Measurements from ENCODE around the gene GHSR.

The GHSR gene

DNA sequence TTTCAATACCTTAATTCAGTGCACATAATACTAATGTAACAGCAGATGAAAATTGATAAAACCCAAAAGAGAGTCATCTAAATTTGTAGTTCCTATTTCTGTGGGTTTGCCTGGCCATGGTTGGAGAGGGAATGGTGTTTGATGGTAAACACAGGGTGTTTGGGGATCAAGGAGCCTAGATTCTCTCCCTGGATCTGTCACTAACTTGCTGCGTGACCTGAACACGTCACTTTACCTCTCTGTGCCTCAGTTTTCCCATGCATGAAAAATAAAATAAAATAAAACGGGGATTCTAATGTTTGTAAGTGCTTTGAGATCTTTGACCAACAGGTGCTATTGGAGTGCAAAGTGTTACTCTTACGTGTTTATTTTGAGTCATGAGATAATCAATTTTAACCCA, 49.8 kb downstream of the GHSR start:
- in situ Hi-C loops (cut with MboI; ENCODE audit: low sequenced_read_pairs, unreplicated experiment): no loop called here
- DNase-seq (ENCODE audit: low spot score): no peak
- TF ChIP-seq, protein P1, sequence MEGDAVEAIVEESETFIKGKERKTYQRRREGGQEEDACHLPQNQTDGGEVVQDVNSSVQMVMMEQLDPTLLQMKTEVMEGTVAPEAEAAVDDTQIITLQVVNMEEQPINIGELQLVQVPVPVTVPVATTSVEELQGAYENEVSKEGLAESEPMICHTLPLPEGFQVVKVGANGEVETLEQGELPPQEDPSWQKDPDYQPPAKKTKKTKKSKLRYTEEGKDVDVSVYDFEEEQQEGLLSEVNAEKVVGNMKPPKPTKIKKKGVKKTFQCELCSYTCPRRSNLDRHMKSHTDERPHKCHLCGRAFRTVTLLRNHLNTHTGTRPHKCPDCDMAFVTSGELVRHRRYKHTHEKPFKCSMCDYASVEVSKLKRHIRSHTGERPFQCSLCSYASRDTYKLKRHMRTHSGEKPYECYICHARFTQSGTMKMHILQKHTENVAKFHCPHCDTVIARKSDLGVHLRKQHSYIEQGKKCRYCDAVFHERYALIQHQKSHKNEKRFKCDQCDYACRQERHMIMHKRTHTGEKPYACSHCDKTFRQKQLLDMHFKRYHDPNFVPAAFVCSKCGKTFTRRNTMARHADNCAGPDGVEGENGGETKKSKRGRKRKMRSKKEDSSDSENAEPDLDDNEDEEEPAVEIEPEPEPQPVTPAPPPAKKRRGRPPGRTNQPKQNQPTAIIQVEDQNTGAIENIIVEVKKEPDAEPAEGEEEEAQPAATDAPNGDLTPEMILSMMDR (IDR thresholded peaks at IDR 0.05; ENCODE audit: borderline replicate concordance, control extremely low read depth, extremely low read depth, insufficient read depth, missing control alignments): no peak

DNA sequence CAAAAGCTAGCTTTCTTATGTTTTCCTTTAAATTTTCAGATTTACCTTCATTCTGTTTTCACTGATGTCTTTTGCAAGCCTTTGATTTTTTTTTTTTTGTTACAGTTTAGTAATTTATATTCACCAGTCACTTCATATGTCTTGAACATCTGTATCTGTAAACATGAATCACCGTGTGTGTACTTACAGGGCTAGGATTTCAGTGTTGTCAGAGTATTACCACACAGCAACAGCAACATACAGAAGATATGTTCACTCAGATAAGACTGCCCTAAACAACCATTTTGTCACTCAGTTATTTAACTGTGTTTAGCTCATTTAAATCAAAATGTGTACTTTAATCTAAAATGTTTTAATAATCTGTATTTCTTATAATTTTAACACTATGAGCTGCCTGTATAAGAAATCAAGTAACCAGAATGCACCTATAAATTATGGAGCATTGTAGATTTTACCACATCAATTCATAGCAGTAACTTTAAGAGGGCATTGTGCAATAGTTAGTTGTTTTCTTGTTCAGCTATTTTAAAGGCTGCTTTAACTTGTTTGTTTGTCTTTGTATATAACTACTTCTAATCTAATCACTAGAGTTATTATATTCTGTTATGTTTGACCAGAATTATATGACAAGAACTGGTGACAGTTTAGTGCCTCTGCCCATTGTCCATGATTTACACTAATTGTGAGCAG, 50.4 kb downstream of the GHSR start:
- DNase-seq (ENCODE audit: low spot score): no peak
- in situ Hi-C loops (cut with MboI; ENCODE audit: low sequenced_read_pairs, unreplicated experiment): no loop called here
- TF ChIP-seq, protein P1 (IDR thresholded peaks at IDR 0.05; ENCODE audit: borderline replicate concordance, control extremely low read depth, extremely low read depth, insufficient read depth, missing control alignments): no peak

DNA sequence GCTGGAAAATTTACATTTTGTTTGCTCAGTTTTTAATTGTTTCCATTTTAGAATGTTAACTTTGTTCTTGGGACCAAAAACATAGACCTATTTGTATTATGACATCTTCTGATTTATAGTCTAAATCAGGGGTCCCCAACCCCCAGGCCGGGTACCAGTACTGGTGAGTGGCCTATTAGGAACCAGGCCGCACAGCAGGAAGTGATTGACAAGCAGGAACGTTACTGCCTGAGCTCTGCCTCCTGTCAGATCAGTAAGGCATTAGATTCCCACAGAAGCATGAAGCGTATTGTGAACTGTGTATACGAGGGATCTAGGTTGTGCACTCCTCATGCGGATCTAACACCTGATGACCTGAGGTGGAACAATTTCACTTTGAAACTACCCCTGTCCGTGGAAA, 51.9 kb downstream of the GHSR start:
- no peak for DNase-seq (ENCODE audit: low spot score)
- TF ChIP-seq, protein P1 (IDR thresholded peaks at IDR 0.05; ENCODE audit: borderline replicate concordance, control extremely low read depth, extremely low read depth, insufficient read depth, missing control alignments): no peak
- in situ Hi-C loops (cut with MboI; ENCODE audit: low sequenced_read_pairs, unreplicated experiment): no loop called here

DNA sequence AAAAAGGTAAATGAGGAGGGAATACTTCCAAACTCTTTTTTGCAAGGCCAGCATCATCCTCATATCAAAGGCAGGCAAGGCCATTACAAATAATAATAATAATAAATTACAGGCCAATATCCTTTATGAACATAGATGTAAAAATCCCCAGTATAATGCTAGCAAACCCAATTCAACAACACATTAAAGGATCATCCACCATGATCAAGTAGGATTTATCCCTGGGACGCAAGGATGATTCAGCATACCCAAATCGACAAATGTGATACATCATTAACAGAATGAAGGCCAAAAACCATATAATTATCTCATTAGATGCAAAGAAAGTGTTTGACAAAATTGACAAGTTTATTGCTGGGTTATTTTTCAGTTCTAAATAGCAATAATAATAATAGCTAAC, 53.6 kb downstream of the GHSR start:
- no peak for DNase-seq (ENCODE audit: low spot score)

More for the DNA sequence above, 53.6 kb downstream of the GHSR start:
- in situ Hi-C loops (cut with MboI; ENCODE audit: low sequenced_read_pairs, unreplicated experiment): no loop called here
- TF ChIP-seq, protein P1 (IDR thresholded peaks at IDR 0.05; ENCODE audit: borderline replicate concordance, control extremely low read depth, extremely low read depth, insufficient read depth, missing control alignments): no peak
